Neural cell (in vitro differentiated cells): ENCODE measurements around the gene ANTXR1. TPM values are rescaled to one million over a fixed set of nuclear protein-coding genes. Genes with fewer than 3 reads are reported as not detected.

Experiments
- H2AFZ ChIP-seq: fragments of 200-600, 300-800 bp; sonication (generic), shearing (Covaris generic); 2 replicates; pipeline ENCODE4 v1.6.0; 2014; ENCODE audit warnings: low read depth, mild to moderate bottlenecking, antibody characterized with exemption, low read length, moderate library complexity
- H3F3A ChIP-seq: fragments of 200-600 bp; shearing (Covaris generic); 2 replicates; pipeline ENCODE4 v1.6.1; 2016; ENCODE audit warnings: mild to moderate bottlenecking, moderate library complexity, mixed read lengths, antibody characterized with exemption, low read length; ENCODE audit not compliant: insufficient read depth, poor library complexity, severe bottlenecking
- H3K27ac ChIP-seq: fragments of 200-600, 300-800 bp; sonication (generic), shearing (Covaris generic); 2 replicates; pipeline ENCODE4 v1.5.1; 2014; ENCODE audit warnings: mild to moderate bottlenecking, low read length, moderate library complexity
- H3K27me3 ChIP-seq: fragments of 300-800, 200-600 bp; sonication (generic), shearing (Covaris generic); 2 replicates; pipeline ENCODE4 v1.6.0; 2014; ENCODE audit warnings: mild to moderate bottlenecking, low read depth, low read length, moderate library complexity; ENCODE audit not compliant: insufficient read depth
- H3K36me3 ChIP-seq: fragments of 300-800, 200-600 bp; sonication (generic), shearing (Covaris generic); 2 replicates; pipeline ENCODE4 v1.5.1; 2014; ENCODE audit warnings: mild to moderate bottlenecking, antibody characterized with exemption, low read length, moderate library complexity; ENCODE audit not compliant: insufficient read depth
- H3K4me2 ChIP-seq: fragments of 300-800, 200-600 bp; sonication (generic), shearing (Covaris generic); 2 replicates; pipeline ENCODE4 v1.6.0; 2014; ENCODE audit warnings: mild to moderate bottlenecking, low read length
- H3K4me3 ChIP-seq: fragments of 300-800, 200-600 bp; sonication (generic), shearing (Covaris generic); 2 replicates; pipeline ENCODE4 v1.5.1; 2014; ENCODE audit warnings: mild to moderate bottlenecking, low read length, moderate library complexity
- H3K79me2 ChIP-seq: fragments of 200-600 bp; shearing (Covaris generic); replicated peaks from 2 replicates; pipeline ENCODE4 v1.6.0; 2014; ENCODE audit warnings: mild to moderate bottlenecking, low read length, moderate library complexity; ENCODE audit not compliant: insufficient read depth
- H3K9ac ChIP-seq: fragments of 300-800, 200-600 bp; sonication (generic), shearing (Covaris generic); 2 replicates; pipeline ENCODE4 v1.6.1; 2016; ENCODE audit warnings: mild to moderate bottlenecking, low read length, mixed read lengths
- H3K9me2 ChIP-seq: fragments of 200-600 bp; shearing (Covaris generic); 2 replicates; pipeline ENCODE4 v1.6.1; 2016; ENCODE audit warnings: mild to moderate bottlenecking, low read length, mixed read lengths; ENCODE audit not compliant: insufficient read depth
- H3K9me3 ChIP-seq: fragments of 200-600, 300-800 bp; sonication (generic), shearing (Covaris generic); 2 replicates; pipeline ENCODE4 v1.6.1; 2016; ENCODE audit warnings: mild to moderate bottlenecking, mixed run types, low read length, moderate library complexity, mixed read lengths
- H4K20me1 ChIP-seq: fragments of 200-600 bp; shearing (Covaris generic); 2 replicates; pipeline ENCODE4 v1.6.1; 2016; ENCODE audit warnings: mild to moderate bottlenecking, mixed run types; ENCODE audit not compliant: insufficient read depth
- CTCF ChIP-seq: fragments of 450-650 bp; IDR thresholded peaks from 2 replicates; pipeline ENCODE4 v1.5.1; 2014; ENCODE audit warnings: antibody characterized with exemption, mild to moderate bottlenecking, moderate library complexity; ENCODE audit not compliant: poor library complexity, severe bottlenecking
- EP300 ChIP-seq: fragments of 450-650 bp; conservative IDR thresholded peaks from 2 replicates; pipeline ENCODE4 v1.6.1; 2014; ENCODE audit warnings: antibody characterized with exemption, mild to moderate bottlenecking, moderate library complexity; ENCODE audit not compliant: poor library complexity, severe bottlenecking
- EZH2 ChIP-seq: fragments of 200-600, 300-800 bp; shearing (Covaris generic), sonication (generic); IDR thresholded peaks from 2 replicates; pipeline ENCODE4 v1.6.1; 2014; ENCODE audit warnings: antibody characterized with exemption, low read length, borderline replicate concordance, mild to moderate bottlenecking; ENCODE audit not compliant: insufficient read depth, poor library complexity, severe bottlenecking
- MXI1 ChIP-seq: fragments of 450-650 bp; conservative IDR thresholded peaks from 2 replicates; pipeline ENCODE4 v1.6.1; 2014; ENCODE audit warnings: antibody characterized with exemption, mild to moderate bottlenecking; ENCODE audit not compliant: poor library complexity, severe bottlenecking
- POLR2AphosphoS5 ChIP-seq: IDR thresholded peaks from 2 replicates; pipeline ENCODE4 v1.6.1; 2012
- RAD21 ChIP-seq: fragments of 450-650 bp; conservative IDR thresholded peaks from 2 replicates; pipeline ENCODE4 v1.6.1; 2014; ENCODE audit warnings: antibody characterized with exemption, mild to moderate bottlenecking, moderate library complexity
- SMC3 ChIP-seq: fragments of 450-650 bp; conservative IDR thresholded peaks from 2 replicates; pipeline ENCODE4 v1.6.1; 2014; ENCODE audit warnings: antibody characterized with exemption, mild to moderate bottlenecking, moderate library complexity; ENCODE audit not compliant: poor library complexity
- TAF1 ChIP-seq: IDR thresholded peaks from 2 replicates; pipeline ENCODE4 v1.6.1; 2012; ENCODE audit warnings: low read depth
- polyA plus RNA-seq: library from polyadenylated mRNA; depleted of rRNA; stranded (reverse); fragments of >200 nt; gene quantifications from 2 replicates; pipeline ENCODE4 v1.2.3, GENCODE V29; 2014
- TF ChIP-seq, protein P1 (sequence below): IDR thresholded peaks from 2 replicates; pipeline ENCODE4 v1.6.1; 2012; ENCODE audit warnings: borderline replicate concordance

Gene ANTXR1
- polyA plus RNA-seq, 1 donor from 2014 or later = 4.9 TPM

GRCh38 chr2:69221512-69221911 is 208.5 kb downstream of the ANTXR1 start:
- TF ChIP-seq EZH2 (no peak), RAD21 (no peak)
- no peak overlapping the region for H3K4me3 ChIP-seq
- no peaks in the 10 kb centered on the region for H3F3A ChIP-seq
- H3K27ac ChIP-seq = no peak overlapping the region
- H3K9me2 ChIP-seq = no peaks in the 10 kb centered on the region
- no peak overlapping the region for H3K4me2 ChIP-seq
- no peak overlapping the region for H2AFZ ChIP-seq
- no peaks in the 10 kb centered on the region for H3K27me3 ChIP-seq
- no peaks in the 10 kb centered on the region for H3K9me3 ChIP-seq
- no peaks in the 10 kb centered on the region for H3K36me3 ChIP-seq
- no peaks in the 10 kb centered on the region for H4K20me1 ChIP-seq
- H3K79me2 ChIP-seq = no peaks in the 10 kb centered on the region
- no peak overlapping the region for H3K9ac ChIP-seq

- Histone ChIP-seq H3K9me3 (no peaks in the 10 kb centered on the region), H3K79me2 (no peaks in the 10 kb centered on the region), H4K20me1 (no peaks in the 10 kb centered on the region), H2AFZ (no peak overlapping the region), H3K27ac (no peak overlapping the region), H3K4me3 (no peak overlapping the region), H3K27me3 (no peaks in the 10 kb centered on the region), H3K4me2 (no peak overlapping the region), H3K36me3 (no peaks in the 10 kb centered on the region), H3F3A (no peaks in the 10 kb centered on the region), H3K9ac (no peak overlapping the region), H3K9me2 (no peaks in the 10 kb centered on the region)
- TF ChIP-seq POLR2AphosphoS5 (no peak), EP300 (no peak), CTCF (no peak), TAF1 (no peak), MXI1 (no peak), SMC3 (no peak), RAD21 (no peak), EZH2 (no peak)
- TF ChIP-seq, protein P1, sequence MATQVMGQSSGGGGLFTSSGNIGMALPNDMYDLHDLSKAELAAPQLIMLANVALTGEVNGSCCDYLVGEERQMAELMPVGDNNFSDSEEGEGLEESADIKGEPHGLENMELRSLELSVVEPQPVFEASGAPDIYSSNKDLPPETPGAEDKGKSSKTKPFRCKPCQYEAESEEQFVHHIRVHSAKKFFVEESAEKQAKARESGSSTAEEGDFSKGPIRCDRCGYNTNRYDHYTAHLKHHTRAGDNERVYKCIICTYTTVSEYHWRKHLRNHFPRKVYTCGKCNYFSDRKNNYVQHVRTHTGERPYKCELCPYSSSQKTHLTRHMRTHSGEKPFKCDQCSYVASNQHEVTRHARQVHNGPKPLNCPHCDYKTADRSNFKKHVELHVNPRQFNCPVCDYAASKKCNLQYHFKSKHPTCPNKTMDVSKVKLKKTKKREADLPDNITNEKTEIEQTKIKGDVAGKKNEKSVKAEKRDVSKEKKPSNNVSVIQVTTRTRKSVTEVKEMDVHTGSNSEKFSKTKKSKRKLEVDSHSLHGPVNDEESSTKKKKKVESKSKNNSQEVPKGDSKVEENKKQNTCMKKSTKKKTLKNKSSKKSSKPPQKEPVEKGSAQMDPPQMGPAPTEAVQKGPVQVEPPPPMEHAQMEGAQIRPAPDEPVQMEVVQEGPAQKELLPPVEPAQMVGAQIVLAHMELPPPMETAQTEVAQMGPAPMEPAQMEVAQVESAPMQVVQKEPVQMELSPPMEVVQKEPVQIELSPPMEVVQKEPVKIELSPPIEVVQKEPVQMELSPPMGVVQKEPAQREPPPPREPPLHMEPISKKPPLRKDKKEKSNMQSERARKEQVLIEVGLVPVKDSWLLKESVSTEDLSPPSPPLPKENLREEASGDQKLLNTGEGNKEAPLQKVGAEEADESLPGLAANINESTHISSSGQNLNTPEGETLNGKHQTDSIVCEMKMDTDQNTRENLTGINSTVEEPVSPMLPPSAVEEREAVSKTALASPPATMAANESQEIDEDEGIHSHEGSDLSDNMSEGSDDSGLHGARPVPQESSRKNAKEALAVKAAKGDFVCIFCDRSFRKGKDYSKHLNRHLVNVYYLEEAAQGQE = no peak
Observed at GRCh38 chr2:69221960-69222751, 209.2 kb downstream of the ANTXR1 start.
